Measurements from ENCODE around the gene PHLDA3. TPM values are rescaled to one million over a fixed set of nuclear protein-coding genes. Genes with fewer than 3 reads are reported as not detected.
A peak's percentile ranks its signal among the peaks of the same experiment; 100 is the strongest.

The PHLDA3 gene
- total and polyA plus RNA-seq, 8 donors, result 4.0 to 66.5 (median 25.7) TPM

GRCh38 chr1:201487742-201488141 is 18.8 kb upstream of the PHLDA3 start:
- intact Hi-C loops (cut with DNase I; ENCODE audit: low total_unique reads), result no loop called here
- Histone ChIP-seq H3K4me3 (no peak overlapping the region), H3K4me1 (peaks cover 23 to 71% (median 54%) of the 10 kb centered on the region in 4 donors), H3K9me3 (no peaks in the 10 kb centered on the region), H3K36me3 (peaks cover 56 to 85% (median 79%) of the 10 kb centered on the region in 4 donors), H3K27ac (peak overlapping the region in 4 of 5 donors; percentile 25 to 95 (median 82)), H3K27me3 (no peaks in the 10 kb centered on the region)
- TF ChIP-seq, protein P1, sequence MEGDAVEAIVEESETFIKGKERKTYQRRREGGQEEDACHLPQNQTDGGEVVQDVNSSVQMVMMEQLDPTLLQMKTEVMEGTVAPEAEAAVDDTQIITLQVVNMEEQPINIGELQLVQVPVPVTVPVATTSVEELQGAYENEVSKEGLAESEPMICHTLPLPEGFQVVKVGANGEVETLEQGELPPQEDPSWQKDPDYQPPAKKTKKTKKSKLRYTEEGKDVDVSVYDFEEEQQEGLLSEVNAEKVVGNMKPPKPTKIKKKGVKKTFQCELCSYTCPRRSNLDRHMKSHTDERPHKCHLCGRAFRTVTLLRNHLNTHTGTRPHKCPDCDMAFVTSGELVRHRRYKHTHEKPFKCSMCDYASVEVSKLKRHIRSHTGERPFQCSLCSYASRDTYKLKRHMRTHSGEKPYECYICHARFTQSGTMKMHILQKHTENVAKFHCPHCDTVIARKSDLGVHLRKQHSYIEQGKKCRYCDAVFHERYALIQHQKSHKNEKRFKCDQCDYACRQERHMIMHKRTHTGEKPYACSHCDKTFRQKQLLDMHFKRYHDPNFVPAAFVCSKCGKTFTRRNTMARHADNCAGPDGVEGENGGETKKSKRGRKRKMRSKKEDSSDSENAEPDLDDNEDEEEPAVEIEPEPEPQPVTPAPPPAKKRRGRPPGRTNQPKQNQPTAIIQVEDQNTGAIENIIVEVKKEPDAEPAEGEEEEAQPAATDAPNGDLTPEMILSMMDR (IDR thresholded peaks at IDR 0.05), result no peak
- DNase-seq, result no peak
- WGBS, 5 donors, result 61 to 89% (median 74%) methylated on average over 2 of the region's 2 CpGs

- 50 to 70% (median 63%) methylated on average over 3 of the region's 3 CpGs for WGBS, 5 donors
- TF ChIP-seq POLR2A (IDR thresholded peaks at IDR 0.05) (no peak), POLR2AphosphoS5 (IDR thresholded peaks at IDR 0.05) (peak in 2 of 3 donors; percentile 19 to 31)
- Histone ChIP-seq H3K27me3 (peaks cover 0 to 8% (median 0%) of the 10 kb centered on the region in 3 donors), H3K9me3 (no peaks in the 10 kb centered on the region), H3K4me1 (peaks cover 38 to 71% (median 54%) of the 10 kb centered on the region in 4 donors), H3K27ac (peak overlapping the region in 4 of 5 donors; percentile 27 to 95 (median 64)), H3K36me3 (peaks cover 56 to 80% (median 77%) of the 10 kb centered on the region in 4 donors), H3K4me3 (no peak overlapping the region)
- no peak for DNase-seq
- intact Hi-C loops (cut with DNase I; ENCODE audit: low total_unique reads), result no loop called here
Observed at GRCh38 chr1:201486187-201486586, 17.2 kb upstream of the PHLDA3 start.

GRCh38 chr1:201485184-201485774 is 16.3 kb upstream of the PHLDA3 start:
- DNase-seq, result no peak
- Histone ChIP-seq H3K36me3 (peaks cover 56 to 71% (median 70%) of the 10 kb centered on the region in 4 donors), H3K4me1 (peaks cover 36 to 71% (median 59%) of the 10 kb centered on the region in 4 donors), H3K9me3 (no peaks in the 10 kb centered on the region), H3K4me3 (no peak overlapping the region), H3K27ac (peak overlapping the region in 4 of 5 donors; percentile 27 to 95 (median 64)), H3K27me3 (peaks cover 0 to 9% (median 0%) of the 10 kb centered on the region in 3 donors)
- WGBS, 5 donors, result 83 to 92% (median 91%) methylated on average over 4 of the region's 4 CpGs
- intact Hi-C loops (cut with DNase I; ENCODE audit: low total_unique reads), result no loop called here
- TF ChIP-seq POLR2A (IDR thresholded peaks at IDR 0.05), result no peak

DNA sequence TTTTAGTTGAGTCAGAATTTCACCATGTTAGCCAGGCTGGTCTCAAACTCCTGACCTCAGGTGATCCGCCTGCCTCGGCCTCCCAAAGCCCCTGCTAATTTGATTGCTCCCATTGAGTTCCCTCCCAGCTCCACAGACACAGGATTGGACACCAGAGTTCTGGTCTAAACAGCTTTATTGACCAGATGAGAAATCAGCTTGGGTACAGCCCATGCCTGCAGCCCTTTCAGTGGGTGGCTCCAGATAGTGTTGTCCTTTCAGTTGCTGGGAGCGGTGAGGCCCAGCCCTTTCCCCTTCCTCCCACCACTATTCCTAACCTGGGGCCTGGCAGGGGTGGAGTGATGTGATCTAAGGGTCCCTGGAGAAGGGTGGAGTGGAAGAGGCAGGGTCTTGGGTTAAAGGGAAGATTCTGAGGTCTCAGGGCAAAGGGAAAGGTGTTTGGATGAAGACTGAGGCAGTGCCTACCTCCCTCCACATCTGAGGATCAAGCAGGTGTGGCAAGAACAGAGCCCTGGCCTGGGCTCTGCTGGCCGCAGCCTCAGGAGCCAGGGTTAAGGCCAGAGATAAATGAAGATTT is 14.5 kb upstream of the PHLDA3 start:
- TF ChIP-seq EP300 (IDR thresholded peaks at IDR 0.05), result no peak
- TF ChIP-seq POLR2AphosphoS5 (IDR thresholded peaks at IDR 0.05), result no peak
- TF ChIP-seq, protein P1 (IDR thresholded peaks at IDR 0.05), result no peak
- no peak for TF ChIP-seq POLR2A (IDR thresholded peaks at IDR 0.05)
- Histone ChIP-seq H3K9me3 (no peaks in the 10 kb centered on the region), H3K36me3 (peaks cover 46 to 53% (median 52%) of the 10 kb centered on the region in 4 donors), H3K4me1 (peaks cover 19 to 57% (median 46%) of the 10 kb centered on the region in 4 donors), H3K4me3 (no peak overlapping the region), H3K27me3 (peaks cover 0 to 9% (median 0%) of the 10 kb centered on the region in 3 donors), H3K27ac (peak overlapping the region in 3 of 5 donors; percentile 28 to 95 (median 79))
- no peak for DNase-seq
- 85 to 94% (median 91%) methylated on average over 4 of the region's 4 CpGs for WGBS, 5 donors
- intact Hi-C loops (cut with DNase I; ENCODE audit: low total_unique reads), result no loop called here

GRCh38 chr1:201482755-201483154 is 13.8 kb upstream of the PHLDA3 start:
- intact Hi-C loops (cut with DNase I; ENCODE audit: low total_unique reads), result no loop called here
- H3K27me3 ChIP-seq, result peaks cover 0 to 9% (median 0%) of the 10 kb centered on the region in 3 donors
- H3K36me3 ChIP-seq, result peaks cover 40 to 46% (median 45%) of the 10 kb centered on the region in 4 donors
- H3K4me3 ChIP-seq, result peak overlapping the region in 1 of 4 donors; percentile 2
- peak overlapping the region in 4 of 5 donors; percentile 77 to 95 (median 78) for H3K27ac ChIP-seq
- DNase-seq, result no peak
- H3K9me3 ChIP-seq, result no peaks in the 10 kb centered on the region
- peaks cover 17 to 50% (median 40%) of the 10 kb centered on the region in 4 donors for H3K4me1 ChIP-seq
- TF ChIP-seq POLR2A (IDR thresholded peaks at IDR 0.05) (no peak), EP300 (IDR thresholded peaks at IDR 0.05) (no peak)
- 50 to 73% (median 63%) methylated on average over 4 to 5 of the region's 5 CpGs for whole genome bisulfite sequencing, 5 donors
